Spleen (tissue), 11 donors: ENCODE data around the gene SRGAP3. TPM values are rescaled to one million over a fixed set of nuclear protein-coding genes. Genes with fewer than 3 reads are reported as not detected.

Source experiments
- DNase-seq: peaks from one replicate; pipeline ENCODE4 v3.0.0-alpha.2; 2020
- H3K27ac ChIP-seq, 8 donors: fragments of 200-600 bp; sonication (generic) in 7 of 8; 1 replicate in 4 of 8; 2 replicates in 4 of 8; pipeline versions ENCODE4 v1.5.0 to v1.8.0; 2016 to 2021; ENCODE audit warnings: inconsistent platforms in 4 of 8, mild to moderate bottlenecking in 4 of 8, moderate library complexity in 1 of 8
- H3K27me3 ChIP-seq, 7 donors: fragments of 200-600 bp; sonication (generic) in 6 of 7; replicated peaks in 1 of 7; 1 replicate in 4 of 7; 2 replicates in 3 of 7; pipeline versions ENCODE4 v1.5.0 to v1.8.0; 2016 to 2021; ENCODE audit warnings: inconsistent platforms in 3 of 7, mild to moderate bottlenecking in 1 of 7
- H3K36me3 ChIP-seq, 6 donors: fragments of 200-600 bp; sonication (generic) in 5 of 6; 1 replicate in 4 of 6; 2 replicates in 2 of 6; pipeline versions ENCODE4 v1.5.0 to v1.8.0; 2016 to 2021; ENCODE audit warnings: inconsistent platforms in 2 of 6
- H3K4me1 ChIP-seq, 6 donors: fragments of 200-600 bp; sonication (generic) in 5 of 6; 1 replicate in 3 of 6; 2 replicates in 3 of 6; pipeline versions ENCODE4 v1.5.0 to v1.8.0; 2016 to 2021; ENCODE audit warnings: inconsistent platforms in 3 of 6
- H3K4me3 ChIP-seq, 8 donors: fragments of 200-600 bp; sonication (generic) in 7 of 8; 1 replicate in 4 of 8; 2 replicates in 4 of 8; pipeline versions ENCODE4 v1.5.0 to v1.8.0; 2016 to 2021; ENCODE audit warnings: inconsistent platforms in 4 of 8, mild to moderate bottlenecking in 4 of 8, moderate library complexity in 2 of 8
- H3K9me3 ChIP-seq, 8 donors: fragments of 200-600 bp; sonication (generic) in 7 of 8; 1 replicate in 4 of 8; 2 replicates in 4 of 8; pipeline versions ENCODE4 v1.5.0 to v1.8.0; 2016 to 2021; ENCODE audit warnings: inconsistent platforms in 4 of 8
- POLR2A ChIP-seq, 3 donors: fragments of 450-650 bp; IDR thresholded peaks; one replicate each; pipeline ENCODE4 v1.5.1; 2017; ENCODE audit warnings: antibody characterized with exemption in 3 of 3, mild to moderate bottlenecking in 1 of 3
- POLR2AphosphoS5 ChIP-seq, 3 donors: sonication (generic); formaldehyde crosslinking; IDR thresholded peaks; one replicate each; pipeline ENCODE4 v1.5.1; 2017; ENCODE audit warnings: antibody characterized with exemption in 3 of 3
- WGBS, 5 donors: extraction: QIAGEN DNeasy Blood & Tissue Kit in 3 of 5; methylation state at CpG; one replicate each; pipeline versions ENCODE4 v1.1.5 to v1.1.7; 2013 to 2018; 5-methylcytosine and 5-hydroxymethylcytosine counted together
- intact Hi-C: fragments of 100-400 bp; cut with DNase I; formaldehyde crosslinking; loops from one replicate; pipeline ENCODE4 v1.15.0; 2023; ENCODE audit warnings: low total_unique reads
- polyA plus RNA-seq, 3 donors: library from polyadenylated mRNA; stranded (reverse); fragments of 200-250 nt; gene quantifications; one replicate each; pipeline ENCODE4 v1.2.1, GENCODE V29; 2013
- total RNA-seq, 7 donors: library from RNA; depleted of rRNA in 3 of 7; stranded (reverse); fragments of >200 nt in 3 of 7; fragmentation: NEBNext Ultra II Directional in 4 of 7; extraction: Animal tissue kit (Norgen Biotek cat#: 25700) in 4 of 7; gene quantifications; one replicate each; pipeline versions ENCODE4 v1.1.0 to v1.2.1, GENCODE V29; 2016 to 2021
- TF ChIP-seq, protein P1 (sequence below), 11 experiments: fragments of 200-600 bp in 7 of 11; fragments of 450-650 bp in 4 of 11; sonication (generic) in 4 of 11; IDR thresholded peaks in 8 of 11; conservative IDR thresholded peaks in 3 of 11; 1 replicate in 7 of 11; 2 replicates in 4 of 11; pipeline versions ENCODE4 v1.4.0 to v1.8.0; 2016 to 2021; ENCODE audit warnings: antibody characterized with exemption in 11 of 11, inconsistent platforms in 4 of 11, mild to moderate bottlenecking in 1 of 11
- donor health status: healthy with polysubstance abuse.
- donor health status: DM: no; HTN: no; CAD: no; lungs with moderate emphysema.
- donor health status: DM: no; HTN: no; CAD: no.
- donor health status: Bipolar disorder and iron deficiency.
- donor health status: healthy.
- donor health status: DM: no; HTN: no; CAD: no.
- donor health status: DM: yes; HTN: yes; CAD: no.

The SRGAP3 gene
- total and polyA plus RNA-seq, 10 donors, result 0.54 to 10.3 (median 6.4) TPM

DNA sequence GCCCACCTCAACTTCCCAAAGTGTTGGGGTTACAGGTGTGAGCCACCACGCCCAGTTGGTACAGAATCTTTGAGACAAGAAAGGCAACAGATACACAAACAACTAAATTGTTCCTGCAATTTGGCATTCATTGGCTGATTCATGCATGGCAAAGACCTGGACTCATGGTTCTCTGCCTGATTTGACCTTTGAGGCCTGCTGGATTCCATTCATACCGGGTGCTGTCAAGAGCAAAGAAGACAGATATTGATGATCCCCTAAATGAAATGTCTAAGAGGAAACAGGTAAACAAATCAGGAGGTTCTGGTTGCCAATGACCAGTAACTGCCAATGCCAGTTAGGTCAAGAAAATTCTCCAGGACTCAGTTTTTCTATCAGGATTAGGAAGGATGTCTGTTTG lies 242.2 kb downstream of the SRGAP3 start:
- no peak for DNase-seq
- Histone ChIP-seq H3K27me3 (no peaks in the 10 kb centered on the region), H3K4me3 (no peak overlapping the region), H3K4me1 (no peaks in the 10 kb centered on the region), H3K9me3 (no peaks in the 10 kb centered on the region), H3K36me3 (no peaks in the 10 kb centered on the region), H3K27ac (no peak overlapping the region)
- TF ChIP-seq, protein P1, sequence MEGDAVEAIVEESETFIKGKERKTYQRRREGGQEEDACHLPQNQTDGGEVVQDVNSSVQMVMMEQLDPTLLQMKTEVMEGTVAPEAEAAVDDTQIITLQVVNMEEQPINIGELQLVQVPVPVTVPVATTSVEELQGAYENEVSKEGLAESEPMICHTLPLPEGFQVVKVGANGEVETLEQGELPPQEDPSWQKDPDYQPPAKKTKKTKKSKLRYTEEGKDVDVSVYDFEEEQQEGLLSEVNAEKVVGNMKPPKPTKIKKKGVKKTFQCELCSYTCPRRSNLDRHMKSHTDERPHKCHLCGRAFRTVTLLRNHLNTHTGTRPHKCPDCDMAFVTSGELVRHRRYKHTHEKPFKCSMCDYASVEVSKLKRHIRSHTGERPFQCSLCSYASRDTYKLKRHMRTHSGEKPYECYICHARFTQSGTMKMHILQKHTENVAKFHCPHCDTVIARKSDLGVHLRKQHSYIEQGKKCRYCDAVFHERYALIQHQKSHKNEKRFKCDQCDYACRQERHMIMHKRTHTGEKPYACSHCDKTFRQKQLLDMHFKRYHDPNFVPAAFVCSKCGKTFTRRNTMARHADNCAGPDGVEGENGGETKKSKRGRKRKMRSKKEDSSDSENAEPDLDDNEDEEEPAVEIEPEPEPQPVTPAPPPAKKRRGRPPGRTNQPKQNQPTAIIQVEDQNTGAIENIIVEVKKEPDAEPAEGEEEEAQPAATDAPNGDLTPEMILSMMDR (IDR thresholded peaks at IDR 0.05 in 8 of 11, conservative IDR thresholded peaks at IDR 0.05 in 3 of 11), result no peak
- TF ChIP-seq POLR2AphosphoS5 (IDR thresholded peaks at IDR 0.05) (no peak), POLR2A (IDR thresholded peaks at IDR 0.05) (no peak)
- intact Hi-C loops, result no loop called here
- WGBS, 5 donors, result 78 to 90% (median 80%) methylated on average over 2 of the region's 2 CpGs

DNA sequence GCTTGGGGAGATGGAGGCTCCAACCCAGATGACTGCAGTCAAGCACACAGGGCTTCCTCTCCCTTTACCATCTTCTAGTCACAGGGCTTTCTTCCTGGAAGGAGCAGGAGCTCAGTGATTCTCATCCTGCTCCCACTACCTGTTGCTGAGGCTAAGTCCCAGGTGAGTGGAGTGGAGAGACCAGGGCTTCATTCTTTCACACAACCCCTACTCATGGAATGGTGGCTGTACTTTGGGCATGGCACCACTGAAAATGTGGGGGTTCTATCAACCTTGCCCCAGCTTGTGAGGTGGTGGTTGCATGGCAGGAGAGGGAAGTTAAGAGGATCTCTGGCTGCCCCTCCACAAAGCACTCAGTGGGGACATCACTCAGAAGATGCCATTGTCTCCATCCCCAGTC lies 249.4 kb downstream of the SRGAP3 start:
- H3K9me3 ChIP-seq, result no peaks in the 10 kb centered on the region
- no peak overlapping the region for H3K4me3 ChIP-seq
- H3K27ac ChIP-seq, result no peak overlapping the region
- no peaks in the 10 kb centered on the region for H3K27me3 ChIP-seq
- H3K36me3 ChIP-seq, result no peaks in the 10 kb centered on the region
- no peaks in the 10 kb centered on the region for H3K4me1 ChIP-seq
- intact Hi-C loops, result no loop called here
- no peak for TF ChIP-seq POLR2AphosphoS5 (IDR thresholded peaks at IDR 0.05)
- TF ChIP-seq, protein P1 (IDR thresholded peaks at IDR 0.05 in 8 of 11, conservative IDR thresholded peaks at IDR 0.05 in 3 of 11), result no peak
- no peak for TF ChIP-seq POLR2A (IDR thresholded peaks at IDR 0.05)
- no peak for DNase-seq

DNA sequence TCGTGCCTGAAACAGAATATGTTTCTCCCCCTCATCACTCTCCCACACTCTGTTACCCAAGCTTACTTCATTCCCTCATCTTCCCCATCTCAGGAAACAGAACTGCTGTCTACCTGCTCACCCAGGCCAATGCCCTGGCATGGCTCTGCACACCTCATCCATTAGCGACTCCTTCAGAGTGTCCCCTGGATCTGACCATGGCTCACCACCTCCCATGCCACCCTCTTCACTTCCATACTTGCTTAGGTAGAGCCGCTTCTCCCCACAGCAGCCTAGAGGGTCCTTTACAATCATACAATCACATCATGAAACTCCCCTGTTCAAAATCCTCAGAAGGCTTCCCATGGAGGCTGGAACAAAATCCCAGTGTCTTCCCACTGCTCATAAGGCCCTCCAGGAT lies 252.3 kb downstream of the SRGAP3 start:
- Histone ChIP-seq H3K4me1 (no peaks in the 10 kb centered on the region), H3K9me3 (no peaks in the 10 kb centered on the region), H3K27me3 (no peaks in the 10 kb centered on the region), H3K27ac (no peak overlapping the region), H3K36me3 (no peaks in the 10 kb centered on the region), H3K4me3 (no peak overlapping the region)
- intact Hi-C loops, result no loop called here
- DNase-seq, result no peak
- WGBS, 5 donors, result 76 to 93% (median 86%) methylated on average over 3 of the region's 3 CpGs
- TF ChIP-seq POLR2AphosphoS5 (IDR thresholded peaks at IDR 0.05) (no peak), POLR2A (IDR thresholded peaks at IDR 0.05) (no peak)
- TF ChIP-seq, protein P1 (IDR thresholded peaks at IDR 0.05 in 8 of 11, conservative IDR thresholded peaks at IDR 0.05 in 3 of 11), result no peak

DNA sequence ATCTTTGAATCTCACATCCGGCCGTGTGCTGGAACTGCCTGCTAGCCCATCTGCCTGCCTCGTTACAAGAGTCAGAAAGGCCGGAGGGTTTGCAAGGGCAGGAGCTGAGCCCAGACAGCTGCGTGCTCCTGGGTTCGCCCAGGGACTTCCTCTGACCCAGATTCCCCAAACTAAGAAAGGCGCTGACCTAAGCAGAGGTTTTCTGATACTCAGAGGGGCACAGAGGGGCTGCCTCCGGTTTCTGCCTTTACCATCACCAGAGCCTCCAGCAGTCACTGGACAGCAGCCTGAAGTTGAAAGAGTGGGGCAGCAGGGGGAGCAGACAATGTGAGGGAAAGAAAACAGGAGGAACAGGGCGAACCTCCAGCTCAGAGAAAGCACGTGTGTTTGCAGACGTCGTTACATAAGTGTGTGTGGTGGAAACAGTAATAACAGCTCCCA lies 252.7 kb downstream of the SRGAP3 start:
- Histone ChIP-seq H3K36me3 (no peaks in the 10 kb centered on the region), H3K4me1 (no peaks in the 10 kb centered on the region), H3K4me3 (no peak overlapping the region), H3K27me3 (no peaks in the 10 kb centered on the region), H3K27ac (no peak overlapping the region), H3K9me3 (no peaks in the 10 kb centered on the region)
- no peak for TF ChIP-seq POLR2A (IDR thresholded peaks at IDR 0.05)
- TF ChIP-seq POLR2AphosphoS5 (IDR thresholded peaks at IDR 0.05), result no peak
- TF ChIP-seq, protein P1 (IDR thresholded peaks at IDR 0.05 in 8 of 11, conservative IDR thresholded peaks at IDR 0.05 in 3 of 11), result no peak
- intact Hi-C loops, result no loop called here
- peak; percentile 56 for DNase-seq
- WGBS, 5 donors, result 59 to 84% (median 65%) methylated on average over 12 of the region's 12 CpGs
